Measurements from ENCODE around the gene CRKL. TPM values are rescaled to one million over a fixed set of nuclear protein-coding genes. Genes with fewer than 3 reads are reported as not detected.

Gene CRKL
- polyA plus RNA-seq, 3 donors = 26.0 to 37.5 (median 29.4) TPM

GRCh38 chr22:20981787-20982562 lies 64.8 kb downstream of the CRKL start, which contains the start of gene LZTR1:
LZTR1 (plus strand) TSS chr22:20982297; CDS start chr22:20982372, 75 bp downstream.
- peaks cover 0 to 3% of the 10 kb centered on the region in 2 donors for H3K27me3 ChIP-seq (ENCODE audit: control insufficient read depth in 2 of 2, insufficient read depth in 2 of 2, low read length in 2 of 2)
- intact Hi-C loops (cut with micrococcal nuclease) = loop anchor here in 1 of 2 donors (10.0 kb wide), 1 partner anchor 63 kb away; the partner anchor contains the start of gene LRRC74B
- peaks cover 43% of the 10 kb centered on the region for H3K4me1 Mint-ChIP-seq
- peak within 1 kb of the TSS; percentile 82 to 90 for H3K27ac ChIP-seq (ENCODE audit: low read depth in 1 of 2, low read length in 2 of 2)
- no peaks in the 10 kb centered on the region for H4K20me1 ChIP-seq (ENCODE audit: insufficient read depth, low read length)
- H2AFZ ChIP-seq (ENCODE audit: insufficient read depth, low read depth, low read length, poor library complexity, severe bottlenecking) = peak within 1 kb of the TSS; percentile 92
- H3K9me3 Mint-ChIP-seq = peaks cover 10 to 19% (median 13%) of the 10 kb centered on the region in 7 donors
- peaks cover 9 to 10% of the 10 kb centered on the region in 2 donors for H3K9me3 ChIP-seq (replicated peaks in 1 of 2; ENCODE audit: control insufficient read depth in 1 of 2, insufficient read depth in 1 of 2, low read length in 2 of 2)
- peaks cover 15% of the 10 kb centered on the region for H3K79me2 ChIP-seq (ENCODE audit: insufficient read depth, low read length)
- H3K36me3 Mint-ChIP-seq = peaks cover 35 to 37% of the 10 kb centered on the region in 2 donors
- H3K36me3 ChIP-seq (replicated peaks in 1 of 2; ENCODE audit: control insufficient read depth in 1 of 2, insufficient read depth in 2 of 2, low read length in 2 of 2) = peaks cover 17 to 25% of the 10 kb centered on the region in 2 donors
- H3K4me3 ChIP-seq (replicated peaks in 1 of 3; ENCODE audit: low read depth in 2 of 3, low read length in 3 of 3) = peak within 1 kb of the TSS; percentile 61 to 80 (median 73)
- peak; percentile 69 to 78 (median 74) for DNase-seq
- peak within 1 kb of the TSS; percentile 77 for H3K4me2 ChIP-seq (replicated peaks; ENCODE audit: extremely low read depth, low read length, poor library complexity, severe bottlenecking)
- H3K9ac ChIP-seq (ENCODE audit: insufficient read depth, low read length, poor library complexity, severe bottlenecking) = peak within 1 kb of the TSS; percentile 73
- H3K4me1 ChIP-seq (ENCODE audit: control insufficient read depth in 1 of 2, insufficient read depth in 2 of 2, low read length in 2 of 2) = peaks cover 31 to 46% of the 10 kb centered on the region in 2 donors
- peak within 1 kb of the TSS; percentile 88 to 98 for H3K4me3 Mint-ChIP-seq
- TF ChIP-seq, protein P1, sequence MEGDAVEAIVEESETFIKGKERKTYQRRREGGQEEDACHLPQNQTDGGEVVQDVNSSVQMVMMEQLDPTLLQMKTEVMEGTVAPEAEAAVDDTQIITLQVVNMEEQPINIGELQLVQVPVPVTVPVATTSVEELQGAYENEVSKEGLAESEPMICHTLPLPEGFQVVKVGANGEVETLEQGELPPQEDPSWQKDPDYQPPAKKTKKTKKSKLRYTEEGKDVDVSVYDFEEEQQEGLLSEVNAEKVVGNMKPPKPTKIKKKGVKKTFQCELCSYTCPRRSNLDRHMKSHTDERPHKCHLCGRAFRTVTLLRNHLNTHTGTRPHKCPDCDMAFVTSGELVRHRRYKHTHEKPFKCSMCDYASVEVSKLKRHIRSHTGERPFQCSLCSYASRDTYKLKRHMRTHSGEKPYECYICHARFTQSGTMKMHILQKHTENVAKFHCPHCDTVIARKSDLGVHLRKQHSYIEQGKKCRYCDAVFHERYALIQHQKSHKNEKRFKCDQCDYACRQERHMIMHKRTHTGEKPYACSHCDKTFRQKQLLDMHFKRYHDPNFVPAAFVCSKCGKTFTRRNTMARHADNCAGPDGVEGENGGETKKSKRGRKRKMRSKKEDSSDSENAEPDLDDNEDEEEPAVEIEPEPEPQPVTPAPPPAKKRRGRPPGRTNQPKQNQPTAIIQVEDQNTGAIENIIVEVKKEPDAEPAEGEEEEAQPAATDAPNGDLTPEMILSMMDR (IDR thresholded peaks at IDR 0.05) = peak; percentile 56
- peaks cover 4 to 11% (median 10%) of the 10 kb centered on the region in 3 donors for H3K27me3 Mint-ChIP-seq (ENCODE audit: low read depth in 3 of 3)
- under 1% methylated on average over 87 of the region's 87 CpGs for WGBS (ENCODE audit: insufficient coverage)
- peak within 1 kb of the TSS; percentile 84 to 92 (median 89) for H3K27ac Mint-ChIP-seq

DNA sequence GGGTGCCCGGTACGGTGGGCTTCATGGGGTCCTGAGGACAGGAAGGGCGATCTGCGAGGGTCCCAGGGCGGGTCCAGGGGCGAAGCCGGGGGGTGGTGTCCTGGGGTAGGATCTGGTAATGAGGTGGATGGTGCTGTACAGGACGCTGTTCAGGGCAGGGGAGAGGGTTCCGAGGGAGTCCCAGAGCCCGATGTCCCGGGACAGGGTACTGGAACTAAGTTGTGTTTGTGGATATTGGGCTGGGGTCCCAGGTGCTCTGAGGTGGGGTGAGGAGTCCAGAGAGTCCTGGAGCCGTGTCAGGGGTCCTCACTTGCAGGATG lies 65.3 kb downstream of the CRKL start:
- intact Hi-C loops (cut with micrococcal nuclease) = loop anchor here in 1 of 2 donors (10.0 kb wide), 1 partner anchor 62 kb away; the partner anchor contains the start of gene LRRC74B
- Mint-ChIP-seq H3K27ac (peak overlapping the region in 6 of 7 donors; percentile 30 to 91 (median 86)), H3K27me3 (ENCODE audit: low read depth in 3 of 3) (peaks cover 4 to 11% (median 10%) of the 10 kb centered on the region in 3 donors), H3K4me3 (peak overlapping the region; percentile 88 to 98), H3K9me3 (peaks cover 10 to 19% (median 13%) of the 10 kb centered on the region in 7 donors), H3K36me3 (peaks cover 39 to 40% of the 10 kb centered on the region in 2 donors), H3K4me1 (peaks cover 43% of the 10 kb centered on the region)
- DNase-seq = no peak
- H3K27me3 ChIP-seq (ENCODE audit: control insufficient read depth in 2 of 2, insufficient read depth in 2 of 2, low read length in 2 of 2) = peaks cover 0 to 3% of the 10 kb centered on the region in 2 donors
- WGBS (ENCODE audit: insufficient coverage) = 0% methylated on average over 11 of the region's 12 CpGs
- H3K9me3 ChIP-seq (replicated peaks in 1 of 2; ENCODE audit: control insufficient read depth in 1 of 2, insufficient read depth in 1 of 2, low read length in 2 of 2) = peaks cover 9 to 10% of the 10 kb centered on the region in 2 donors
- peak overlapping the region; percentile 61 to 80 (median 73) for H3K4me3 ChIP-seq (replicated peaks in 1 of 3; ENCODE audit: low read depth in 2 of 3, low read length in 3 of 3)
- H3K9ac ChIP-seq (ENCODE audit: insufficient read depth, low read length, poor library complexity, severe bottlenecking) = peak overlapping the region; percentile 73
- peaks cover 23 to 29% of the 10 kb centered on the region in 2 donors for H3K36me3 ChIP-seq (replicated peaks in 1 of 2; ENCODE audit: control insufficient read depth in 1 of 2, insufficient read depth in 2 of 2, low read length in 2 of 2)
- no peaks in the 10 kb centered on the region for H4K20me1 ChIP-seq (ENCODE audit: insufficient read depth, low read length)
- H3K4me2 ChIP-seq (replicated peaks; ENCODE audit: extremely low read depth, low read length, poor library complexity, severe bottlenecking) = peak overlapping the region; percentile 77
- H3K27ac ChIP-seq (ENCODE audit: low read depth in 1 of 2, low read length in 2 of 2) = peak overlapping the region in 1 of 2 donors; percentile 90
- H3K4me1 ChIP-seq (ENCODE audit: control insufficient read depth in 1 of 2, insufficient read depth in 2 of 2, low read length in 2 of 2) = peaks cover 31 to 46% of the 10 kb centered on the region in 2 donors
- H3K79me2 ChIP-seq (ENCODE audit: insufficient read depth, low read length) = peaks cover 15% of the 10 kb centered on the region
- TF ChIP-seq, protein P1 (IDR thresholded peaks at IDR 0.05) = no peak
- H2AFZ ChIP-seq (ENCODE audit: insufficient read depth, low read depth, low read length, poor library complexity, severe bottlenecking) = peak overlapping the region; percentile 92

Data from CD14-positive monocyte (primary cell).